HEK293 (cell line): ENCODE data around the gene CHL1.

ENCODE experiments used
- CTCF ChIA-PET: fragments of 350-600 bp; formaldehyde crosslinking; extraction: SDS; loops from one replicate; lab custom pipeline; 2021; ENCODE audit warnings: antibody characterized with exemption; lab: Yijun Ruan, JAX
- POLR2A ChIA-PET: fragments of 300-600 bp; formaldehyde crosslinking; extraction: SDS; loops from one replicate; lab custom pipeline; 2020; ENCODE audit warnings: antibody characterized with exemption, inconsistent platforms; lab: Yijun Ruan, JAX
- H3K27ac ChIP-seq: fragments of 200-500 bp; sonication (Bioruptor generic); 2 replicates; pipeline ENCODE4 v1.5.1; 2014; ENCODE audit warnings: low read depth, low read length, control low read depth, inconsistent platforms; ENCODE audit errors: extremely low read depth
- H3K36me3 ChIP-seq, 2 experiments: fragments of 200-500 bp in 1 of 2; sonication (Bioruptor generic) in 1 of 2; 1 replicate in 1 of 2; 2 replicates in 1 of 2; pipeline ENCODE4 v1.5.1; 2014 to 2017; ENCODE audit warnings: inconsistent platforms in 2 of 2, low read length in 2 of 2; ENCODE audit not compliant: control insufficient read depth in 2 of 2, insufficient read depth in 1 of 2
- H3K4me1 ChIP-seq: fragments of 200-500 bp; sonication (Bioruptor generic); 2 replicates; pipeline ENCODE4 v1.5.1; 2014; ENCODE audit warnings: mild to moderate bottlenecking, low read length, inconsistent platforms; ENCODE audit not compliant: control insufficient read depth, insufficient read depth
- H3K4me3 ChIP-seq: 2 replicates; pipeline ENCODE4 v1.5.1; 2011; ENCODE audit warnings: low read depth, mild to moderate bottlenecking, control low read depth, low read length, moderate library complexity
- H3K9me3 ChIP-seq: fragments of 200-500 bp; sonication (Bioruptor generic); 2 replicates; pipeline ENCODE4 v1.5.1; 2014; ENCODE audit warnings: low read depth, low read length, inconsistent platforms; ENCODE audit not compliant: control insufficient read depth, insufficient read depth
- MEIS1 ChIP-seq: sonication (generic); formaldehyde crosslinking; IDR thresholded peaks from 2 replicates; pipeline ENCODE4 v1.8.1; 2022; ENCODE audit warnings: missing genetic modification reagents, mild to moderate bottlenecking, borderline replicate concordance
- SETDB1 ChIP-seq: IDR thresholded peaks from one replicate; pipeline ENCODE4 v1.6.1; 2017; ENCODE audit warnings: mild to moderate bottlenecking, low read length, moderate library complexity, mixed read lengths; ENCODE audit not compliant: insufficient read length
- SP2 ChIP-seq: fragments of 450-650 bp; formaldehyde crosslinking; IDR thresholded peaks from 2 replicates; pipeline ENCODE4 v1.5.1; 2016; ENCODE audit warnings: missing biosample characterization, missing genetic modification characterization
- TRIM28 ChIP-seq: IDR thresholded peaks from 2 replicates; pipeline ENCODE4 v1.6.1; 2011; ENCODE audit warnings: low read length, control low read depth, borderline replicate concordance
- ZBTB1 ChIP-seq: fragments of 450-650 bp; formaldehyde crosslinking; IDR thresholded peaks from 2 replicates; pipeline ENCODE4 v1.5.1; 2016; ENCODE audit warnings: missing biosample characterization, missing genetic modification characterization
- ZBTB48 ChIP-seq: fragments of 450-650 bp; formaldehyde crosslinking; IDR thresholded peaks from 2 replicates; pipeline ENCODE4 v1.5.1; 2016; ENCODE audit warnings: missing biosample characterization, missing genetic modification characterization
- ZFP41 ChIP-seq: fragments of 450-650 bp; formaldehyde crosslinking; IDR thresholded peaks from 2 replicates; pipeline ENCODE4 v1.5.1; 2016; ENCODE audit warnings: missing biosample characterization, missing genetic modification characterization, borderline replicate concordance
- ZNF133 ChIP-seq: fragments of 450-650 bp; formaldehyde crosslinking; IDR thresholded peaks from 2 replicates; pipeline ENCODE4 v1.5.1; 2016; ENCODE audit warnings: missing biosample characterization, missing genetic modification characterization
- ZNF223 ChIP-seq: fragments of 450-650 bp; formaldehyde crosslinking; IDR thresholded peaks from 2 replicates; pipeline ENCODE4 v1.5.1; 2016; ENCODE audit warnings: missing biosample characterization, missing genetic modification characterization
- ZNF341 ChIP-seq: fragments of 450-650 bp; formaldehyde crosslinking; IDR thresholded peaks from 2 replicates; pipeline ENCODE4; 2016; ENCODE audit warnings: low read depth, missing biosample characterization, missing genetic modification characterization
- ZNF37A ChIP-seq: fragments of 450-650 bp; IDR thresholded peaks from 2 replicates; pipeline ENCODE4 v1.5.1; 2018; ENCODE audit warnings: missing biosample characterization, missing genetic modification characterization
- ZNF501 ChIP-seq: fragments of 450-650 bp; formaldehyde crosslinking; IDR thresholded peaks from 2 replicates; pipeline ENCODE4 v1.5.1; 2016; ENCODE audit warnings: missing biosample characterization, missing genetic modification characterization
- ZNF529 ChIP-seq: fragments of 450-650 bp; formaldehyde crosslinking; IDR thresholded peaks from 2 replicates; pipeline ENCODE4 v1.5.1; 2017; ENCODE audit warnings: missing genetic modification characterization, missing biosample characterization; ENCODE audit not compliant: insufficient replicate concordance
- ZNF549 ChIP-seq: fragments of 450-650 bp; IDR thresholded peaks from 2 replicates; pipeline ENCODE4 v1.5.1; 2018; ENCODE audit warnings: missing biosample characterization, missing genetic modification characterization, mild to moderate bottlenecking, inconsistent platforms, moderate library complexity
- ZNF555 ChIP-seq: fragments of 450-650 bp; formaldehyde crosslinking; conservative IDR thresholded peaks from 2 replicates; pipeline ENCODE4 v1.5.1; 2017; ENCODE audit warnings: missing biosample characterization, mild to moderate bottlenecking, missing genetic modification characterization, inconsistent platforms
- ZNF624 ChIP-seq: fragments of 450-650 bp; formaldehyde crosslinking; IDR thresholded peaks from 2 replicates; pipeline ENCODE4 v1.5.1; 2017; ENCODE audit warnings: missing biosample characterization, missing genetic modification characterization
- ZNF701 ChIP-seq: fragments of 450-650 bp; formaldehyde crosslinking; IDR thresholded peaks from 2 replicates; pipeline ENCODE4 v1.5.1; 2016; ENCODE audit warnings: missing biosample characterization, missing genetic modification characterization
- ZNF768 ChIP-seq: fragments of 450-650 bp; formaldehyde crosslinking; IDR thresholded peaks from 2 replicates; pipeline ENCODE4 v1.5.1; 2018; ENCODE audit warnings: missing biosample characterization, mild to moderate bottlenecking, missing genetic modification characterization
- TF ChIP-seq, protein P1 (sequence below): fragments of 450-650 bp; formaldehyde crosslinking; IDR thresholded peaks from 2 replicates; pipeline ENCODE4 v1.5.1; 2016; ENCODE audit warnings: missing biosample characterization, missing genetic modification characterization
- TF ChIP-seq, protein P2 (sequence below): fragments of 450-650 bp; formaldehyde crosslinking; IDR thresholded peaks from 2 replicates; pipeline ENCODE4 v1.5.1; 2017; ENCODE audit warnings: missing biosample characterization, missing genetic modification characterization
- TF ChIP-seq, protein P3 (sequence below): fragments of 450-650 bp; IDR thresholded peaks from 2 replicates; pipeline ENCODE4 v1.5.1; 2018; ENCODE audit warnings: missing biosample characterization, missing genetic modification characterization
- TF ChIP-seq, protein P4 (sequence below): fragments of 450-650 bp; formaldehyde crosslinking; IDR thresholded peaks from 2 replicates; pipeline ENCODE4 v1.5.1; 2016; ENCODE audit warnings: missing biosample characterization, missing genetic modification characterization
- TF ChIP-seq, protein P5 (sequence below): fragments of 450-650 bp; formaldehyde crosslinking; IDR thresholded peaks from 2 replicates; pipeline ENCODE4 v1.5.1; 2016; ENCODE audit warnings: missing biosample characterization, missing genetic modification characterization
- TF ChIP-seq, protein P6 (sequence below): sonication (generic); formaldehyde crosslinking; IDR thresholded peaks from 2 replicates; pipeline ENCODE4 v1.8.1; 2022; ENCODE audit warnings: mild to moderate bottlenecking, moderate library complexity, missing genetic modification reagents

The CHL1 gene

DNA sequence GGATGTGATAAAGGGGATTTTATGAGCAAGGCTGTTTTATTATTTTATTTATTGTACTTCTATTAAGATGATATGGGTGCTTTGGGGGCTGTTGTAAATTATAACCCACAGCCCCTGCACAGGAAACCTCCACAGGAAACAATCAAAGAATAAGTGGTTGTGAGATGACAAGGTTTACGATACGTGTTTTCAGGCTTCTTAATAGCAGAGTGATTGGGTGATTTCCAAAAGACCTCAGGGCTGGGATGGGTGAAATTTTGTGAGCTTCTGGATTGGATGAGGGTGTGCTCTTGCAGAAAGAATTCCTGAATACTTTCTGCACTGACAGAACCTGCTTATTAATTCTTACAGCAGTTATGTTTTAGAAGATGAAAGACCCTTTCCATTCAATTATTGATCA lies 21.4 kb downstream of the CHL1 start (continued):
- TF ChIP-seq, protein P1, sequence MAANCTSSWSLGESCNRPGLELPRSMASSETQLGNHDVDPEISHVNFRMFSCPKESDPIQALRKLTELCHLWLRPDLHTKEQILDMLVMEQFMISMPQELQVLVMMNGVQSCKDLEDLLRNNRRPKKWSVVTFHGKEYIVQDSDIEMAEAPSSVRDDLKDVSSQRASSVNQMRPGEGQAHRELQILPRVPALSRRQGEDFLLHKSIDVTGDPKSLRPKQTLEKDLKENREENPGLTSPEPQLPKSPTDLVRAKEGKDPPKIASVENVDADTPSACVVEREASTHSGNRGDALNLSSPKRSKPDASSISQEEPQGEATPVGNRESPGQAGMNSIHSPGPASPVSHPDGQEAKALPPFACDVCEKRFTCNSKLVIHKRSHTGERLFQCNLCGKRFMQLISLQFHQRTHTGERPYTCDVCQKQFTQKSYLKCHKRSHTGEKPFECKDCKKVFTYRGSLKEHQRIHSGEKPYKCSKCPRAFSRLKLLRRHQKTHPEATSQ = no peak
- TF ChIP-seq, protein P2, sequence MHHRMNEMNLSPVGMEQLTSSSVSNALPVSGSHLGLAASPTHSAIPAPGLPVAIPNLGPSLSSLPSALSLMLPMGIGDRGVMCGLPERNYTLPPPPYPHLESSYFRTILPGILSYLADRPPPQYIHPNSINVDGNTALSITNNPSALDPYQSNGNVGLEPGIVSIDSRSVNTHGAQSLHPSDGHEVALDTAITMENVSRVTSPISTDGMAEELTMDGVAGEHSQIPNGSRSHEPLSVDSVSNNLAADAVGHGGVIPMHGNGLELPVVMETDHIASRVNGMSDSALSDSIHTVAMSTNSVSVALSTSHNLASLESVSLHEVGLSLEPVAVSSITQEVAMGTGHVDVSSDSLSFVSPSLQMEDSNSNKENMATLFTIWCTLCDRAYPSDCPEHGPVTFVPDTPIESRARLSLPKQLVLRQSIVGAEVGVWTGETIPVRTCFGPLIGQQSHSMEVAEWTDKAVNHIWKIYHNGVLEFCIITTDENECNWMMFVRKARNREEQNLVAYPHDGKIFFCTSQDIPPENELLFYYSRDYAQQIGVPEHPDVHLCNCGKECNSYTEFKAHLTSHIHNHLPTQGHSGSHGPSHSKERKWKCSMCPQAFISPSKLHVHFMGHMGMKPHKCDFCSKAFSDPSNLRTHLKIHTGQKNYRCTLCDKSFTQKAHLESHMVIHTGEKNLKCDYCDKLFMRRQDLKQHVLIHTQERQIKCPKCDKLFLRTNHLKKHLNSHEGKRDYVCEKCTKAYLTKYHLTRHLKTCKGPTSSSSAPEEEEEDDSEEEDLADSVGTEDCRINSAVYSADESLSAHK (tag by site-specific recombination) = no peak
- no peak for TF ChIP-seq ZNF133 (tag by site-specific recombination)
- no peak for TF ChIP-seq ZNF549 (tag by site-specific recombination)
- no peak for TF ChIP-seq MEIS1
- TF ChIP-seq, protein P3, sequence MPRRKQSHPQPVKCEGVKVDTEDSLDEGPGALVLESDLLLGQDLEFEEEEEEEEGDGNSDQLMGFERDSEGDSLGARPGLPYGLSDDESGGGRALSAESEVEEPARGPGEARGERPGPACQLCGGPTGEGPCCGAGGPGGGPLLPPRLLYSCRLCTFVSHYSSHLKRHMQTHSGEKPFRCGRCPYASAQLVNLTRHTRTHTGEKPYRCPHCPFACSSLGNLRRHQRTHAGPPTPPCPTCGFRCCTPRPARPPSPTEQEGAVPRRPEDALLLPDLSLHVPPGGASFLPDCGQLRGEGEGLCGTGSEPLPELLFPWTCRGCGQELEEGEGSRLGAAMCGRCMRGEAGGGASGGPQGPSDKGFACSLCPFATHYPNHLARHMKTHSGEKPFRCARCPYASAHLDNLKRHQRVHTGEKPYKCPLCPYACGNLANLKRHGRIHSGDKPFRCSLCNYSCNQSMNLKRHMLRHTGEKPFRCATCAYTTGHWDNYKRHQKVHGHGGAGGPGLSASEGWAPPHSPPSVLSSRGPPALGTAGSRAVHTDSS (tag by site-specific recombination) = no peak
- TF ChIP-seq TRIM28 = no peak
- no peak for TF ChIP-seq ZNF529 (tag by site-specific recombination)
- no peak for TF ChIP-seq ZNF701 (tag by site-specific recombination)
- TF ChIP-seq ZBTB1 (tag by site-specific recombination) = no peak
- TF ChIP-seq ZNF501 = no peak

DNA sequence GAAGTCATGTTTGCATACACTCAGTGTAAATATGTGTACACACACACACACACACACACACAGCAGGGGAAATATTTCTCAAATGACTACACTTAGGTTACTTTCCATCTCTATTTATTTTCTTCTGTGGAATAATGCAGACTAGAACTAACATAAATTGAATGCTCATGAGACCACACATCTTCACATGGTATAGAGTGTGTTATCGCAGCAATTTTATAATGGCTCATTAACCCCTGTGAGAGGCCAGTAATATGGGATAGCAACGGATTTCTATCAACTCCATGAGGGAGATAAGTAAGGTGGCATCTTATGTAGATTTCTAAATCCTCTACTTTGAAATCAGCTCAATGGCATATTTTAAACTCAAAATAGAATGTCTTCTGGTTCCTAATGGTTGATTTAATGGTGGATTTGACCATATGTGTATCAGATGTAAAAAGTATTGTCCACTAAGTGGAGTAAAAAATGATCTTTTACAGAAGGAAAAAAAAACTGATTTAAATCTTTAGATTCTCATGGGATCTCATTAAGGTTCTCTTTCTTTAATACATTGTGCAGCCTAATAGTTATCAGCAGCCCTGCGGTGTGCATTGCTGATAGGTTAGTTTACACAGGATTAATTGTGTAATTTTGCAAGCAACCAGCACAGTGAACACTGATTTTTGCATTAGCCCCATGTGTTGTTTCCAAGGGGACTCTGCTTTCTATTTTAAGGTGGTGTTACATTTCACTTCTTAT lies 32.0 kb downstream of the CHL1 start:
- TF ChIP-seq SETDB1 (no peak), ZNF341 (tag by site-specific recombination) (no peak), SP2 (no peak), ZNF624 (tag by site-specific recombination) (no peak), ZNF37A (tag by site-specific recombination) (no peak), ZFP41 (tag by site-specific recombination) (no peak), ZNF768 (tag by site-specific recombination) (no peak), ZBTB48 (tag by site-specific recombination) (no peak), ZNF555 (no peak), ZNF223 (tag by site-specific recombination) (no peak)
- TF ChIP-seq, protein P4, sequence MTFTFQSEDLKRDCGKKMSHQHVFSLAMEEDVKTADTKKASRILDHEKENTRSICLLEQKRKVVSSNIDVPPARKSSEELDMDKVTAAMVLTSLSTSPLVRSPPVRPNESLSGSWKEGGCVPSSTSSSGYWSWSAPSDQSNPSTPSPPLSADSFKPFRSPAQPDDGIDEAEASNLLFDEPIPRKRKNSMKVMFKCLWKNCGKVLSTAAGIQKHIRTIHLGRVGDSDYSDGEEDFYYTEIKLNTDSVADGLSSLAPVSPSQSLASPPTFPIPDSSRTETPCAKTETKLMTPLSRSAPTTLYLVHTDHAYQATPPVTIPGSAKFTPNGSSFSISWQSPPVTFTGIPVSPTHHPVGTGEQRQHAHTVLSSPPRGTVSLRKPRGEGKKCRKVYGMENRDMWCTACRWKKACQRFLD (tag by site-specific recombination) = no peak
- TF ChIP-seq, protein P5, sequence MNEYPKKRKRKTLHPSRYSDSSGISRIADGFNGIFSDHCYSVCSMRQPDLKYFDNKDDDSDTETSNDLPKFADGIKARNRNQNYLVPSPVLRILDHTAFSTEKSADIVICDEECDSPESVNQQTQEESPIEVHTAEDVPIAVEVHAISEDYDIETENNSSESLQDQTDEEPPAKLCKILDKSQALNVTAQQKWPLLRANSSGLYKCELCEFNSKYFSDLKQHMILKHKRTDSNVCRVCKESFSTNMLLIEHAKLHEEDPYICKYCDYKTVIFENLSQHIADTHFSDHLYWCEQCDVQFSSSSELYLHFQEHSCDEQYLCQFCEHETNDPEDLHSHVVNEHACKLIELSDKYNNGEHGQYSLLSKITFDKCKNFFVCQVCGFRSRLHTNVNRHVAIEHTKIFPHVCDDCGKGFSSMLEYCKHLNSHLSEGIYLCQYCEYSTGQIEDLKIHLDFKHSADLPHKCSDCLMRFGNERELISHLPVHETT (tag by site-specific recombination) = no peak
- TF ChIP-seq, protein P6, sequence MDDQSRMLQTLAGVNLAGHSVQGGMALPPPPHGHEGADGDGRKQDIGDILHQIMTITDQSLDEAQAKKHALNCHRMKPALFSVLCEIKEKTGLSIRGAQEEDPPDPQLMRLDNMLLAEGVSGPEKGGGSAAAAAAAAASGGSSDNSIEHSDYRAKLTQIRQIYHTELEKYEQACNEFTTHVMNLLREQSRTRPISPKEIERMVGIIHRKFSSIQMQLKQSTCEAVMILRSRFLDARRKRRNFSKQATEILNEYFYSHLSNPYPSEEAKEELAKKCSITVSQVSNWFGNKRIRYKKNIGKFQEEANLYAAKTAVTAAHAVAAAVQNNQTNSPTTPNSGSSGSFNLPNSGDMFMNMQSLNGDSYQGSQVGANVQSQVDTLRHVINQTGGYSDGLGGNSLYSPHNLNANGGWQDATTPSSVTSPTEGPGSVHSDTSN (CRISPR knock-in tag) = no peak
- ChIA-PET CTCF (no interaction called here), POLR2A (no interaction called here)
- no peaks in the 10 kb centered on the region for H3K4me1 ChIP-seq
- no peak overlapping the region for H3K27ac ChIP-seq
- H3K36me3 ChIP-seq = no peaks in the 10 kb centered on the region
- no peak overlapping the region for H3K4me3 ChIP-seq
- H3K9me3 ChIP-seq = no peaks in the 10 kb centered on the region
